HG03066 (cell line): ENCODE measurements around the gene ATP13A3.
"Not testable (repeated sequence)": the region's sequence is repeated elsewhere in the genome, so short reads cannot be mapped to it uniquely, and the experiment has no call there.

Source experiments
- ATAC-seq: cut with Tn5 transposase; IDR thresholded peaks from one replicate; pipeline ENCODE4 v1.9.1; 2021; ENCODE audit warnings: low read depth; ENCODE audit not compliant: unreplicated experiment

ATP13A3 gene

DNA sequence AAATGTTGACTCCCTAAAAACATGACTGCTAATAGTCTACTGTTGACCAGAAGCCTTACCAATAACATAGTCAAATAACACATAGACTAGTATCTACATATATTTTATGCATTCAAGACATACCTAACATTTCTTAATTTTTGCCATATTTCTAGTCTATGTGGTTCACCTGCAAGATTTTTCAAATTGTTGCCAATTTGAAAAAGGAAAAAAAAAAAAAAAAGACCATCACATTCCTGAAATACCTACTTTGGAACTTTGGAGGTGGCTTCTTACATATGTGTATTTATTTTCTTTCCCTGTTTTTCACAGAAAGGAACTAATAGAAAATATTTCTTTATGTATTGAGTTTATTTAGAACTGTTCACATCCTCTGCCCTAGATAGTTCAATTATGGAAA, 13.4 kb upstream of the ATP13A3 start:
- ATAC-seq = no peak

- not testable (repeated sequence) for ATAC-seq
Measured at GRCh38 chr3:194499516-194499915, 12.7 kb upstream of the ATP13A3 start.

GRCh38 chr3:194497799-194498575, 11.2 kb upstream of the ATP13A3 start:
- no peak for ATAC-seq

- ATAC-seq = peak; percentile 71
Measured at GRCh38 chr3:194496217-194496919, 9.6 kb upstream of the ATP13A3 start.

DNA sequence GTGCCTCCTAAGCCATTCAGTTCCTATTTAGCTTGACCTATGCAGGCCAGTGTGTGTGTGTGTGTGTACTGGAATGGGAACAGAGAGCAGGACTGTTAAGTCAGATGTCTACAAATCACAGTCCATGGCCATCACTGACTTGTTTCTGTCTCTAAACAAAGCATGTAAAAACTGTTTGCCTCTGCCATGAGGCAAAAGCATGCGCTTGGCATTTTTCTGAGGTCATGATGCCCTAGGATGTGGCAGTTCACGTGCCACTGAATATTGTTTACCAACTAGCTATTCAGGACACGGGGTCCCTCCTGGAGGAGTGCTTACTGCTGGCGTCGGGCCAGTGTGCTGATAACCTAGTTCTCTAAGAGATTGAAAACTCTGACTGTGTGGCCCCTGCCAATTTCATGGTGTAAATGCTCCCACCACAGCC, 8.2 kb upstream of the ATP13A3 start:
- ATAC-seq = no peak

DNA sequence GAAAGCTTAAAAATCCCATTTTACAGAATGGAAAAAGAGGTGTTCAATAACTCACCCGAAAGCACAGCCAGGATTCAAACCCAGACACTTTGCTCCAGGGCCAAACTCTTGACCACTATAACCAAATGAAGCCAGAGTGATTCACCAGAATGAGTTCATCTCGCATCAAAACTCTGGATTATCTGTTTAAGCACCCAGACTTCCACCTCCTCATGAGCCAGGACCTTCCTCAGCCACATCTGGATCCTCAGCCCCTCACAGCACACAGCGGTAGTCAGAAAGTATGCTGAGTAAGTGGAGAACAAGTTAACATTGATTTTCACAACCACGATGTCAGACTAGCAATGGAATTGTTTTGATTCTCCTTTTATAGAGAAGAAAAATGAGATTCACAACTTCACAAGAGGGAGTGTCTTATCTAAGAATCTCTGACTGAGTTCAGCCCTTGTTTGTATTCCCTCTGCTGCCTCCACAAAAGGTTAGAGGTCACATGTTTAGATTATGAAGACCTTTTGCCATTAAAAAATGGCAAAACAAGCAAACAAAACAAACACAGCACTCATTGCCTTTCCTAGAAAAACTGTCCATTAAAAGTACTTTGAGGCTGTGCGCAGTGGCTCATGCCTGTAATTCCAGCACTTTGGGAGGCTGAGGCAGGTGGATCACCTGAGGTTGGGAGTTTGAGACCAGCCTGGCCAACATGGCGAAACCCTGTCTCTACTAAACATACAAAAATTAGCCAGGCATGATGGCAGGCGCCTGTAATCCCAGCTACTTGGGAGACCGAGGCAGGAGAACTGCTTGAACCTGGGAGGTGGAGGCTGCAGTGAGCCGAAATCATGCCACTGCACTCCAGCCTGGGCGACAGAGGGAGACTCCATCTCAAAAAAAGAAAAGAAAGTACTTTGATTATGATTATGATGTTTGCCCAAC, 7.5 kb upstream of the ATP13A3 start:
- ATAC-seq = not testable (repeated sequence)

GRCh38 chr3:194492001-194492400, 5.2 kb upstream of the ATP13A3 start:
- ATAC-seq = no peak

DNA sequence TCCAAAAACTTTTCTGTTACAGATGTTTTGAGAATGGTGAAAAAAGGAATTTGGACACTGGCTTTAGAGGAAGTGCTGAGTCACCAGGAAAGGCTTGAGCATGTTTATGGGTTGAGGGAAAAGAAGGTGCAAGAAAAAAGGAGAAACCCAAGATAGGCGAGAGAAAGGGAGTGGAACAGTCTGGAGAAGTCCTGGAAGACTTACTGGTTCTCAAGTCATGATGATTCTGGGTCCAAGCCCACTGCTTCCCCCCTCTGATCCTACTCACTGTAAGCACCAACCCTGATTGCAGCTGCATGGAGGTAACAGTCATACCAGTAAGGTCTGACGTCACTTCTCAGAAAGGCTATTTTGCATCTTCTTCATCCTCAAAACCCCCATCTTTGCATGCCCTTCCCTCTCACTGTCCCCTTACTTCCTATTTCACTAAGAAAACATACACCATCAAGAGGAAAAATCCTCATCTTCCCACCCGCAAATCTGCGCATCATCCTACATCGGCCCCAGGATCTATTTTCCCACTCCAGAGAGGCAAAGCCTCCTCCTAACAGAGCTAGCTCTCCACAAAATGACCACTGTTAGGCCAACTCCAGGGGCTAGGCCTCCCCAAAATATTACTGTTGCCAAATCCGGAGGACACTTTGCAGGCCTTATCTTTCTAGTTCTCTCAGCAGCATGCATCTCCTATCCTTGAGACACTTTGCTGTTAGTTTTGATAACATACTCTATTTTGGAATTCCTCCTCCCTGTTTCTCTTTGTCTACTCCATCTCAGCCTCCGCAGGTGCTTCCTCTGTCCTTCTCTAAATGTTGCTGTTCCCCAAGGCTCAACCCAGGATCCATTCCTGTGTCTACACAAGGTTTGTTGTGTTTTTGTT, 3.2 kb upstream of the ATP13A3 start:
- peak; percentile 40 for ATAC-seq

DNA sequence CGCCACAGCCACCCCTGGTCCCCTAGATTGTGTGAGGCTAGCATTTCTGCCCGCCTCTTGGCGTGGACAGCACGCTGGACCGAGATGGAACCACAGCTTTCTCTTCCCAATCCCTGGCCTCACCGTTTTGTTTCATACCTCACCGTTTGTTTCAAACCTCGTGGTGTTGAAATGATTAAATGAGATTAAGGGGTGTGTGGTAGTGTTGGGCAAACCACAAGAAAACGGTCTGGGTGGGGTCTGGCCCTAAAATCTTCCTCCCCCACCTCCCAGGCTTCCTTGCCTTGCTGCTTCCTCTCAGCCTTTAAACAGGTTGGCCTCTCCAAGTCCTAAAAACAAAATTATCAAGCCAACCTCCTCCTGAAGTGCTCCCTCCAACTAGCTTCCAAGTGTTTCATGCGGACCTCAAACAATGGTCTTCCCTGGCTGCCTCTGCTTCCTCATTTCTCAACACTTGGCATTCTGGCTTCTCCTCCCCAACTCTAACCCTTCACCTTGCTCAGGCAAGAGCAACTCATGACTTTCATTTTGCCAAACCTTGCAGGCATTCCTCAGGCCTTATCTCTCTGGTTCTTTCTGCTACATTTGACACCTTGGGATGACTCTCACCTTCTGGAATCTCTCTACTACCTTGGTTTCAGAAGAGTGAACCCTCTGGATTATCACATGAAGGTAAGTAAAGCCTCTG, 1.4 kb upstream of the ATP13A3 start:
- ATAC-seq = no peak

DNA sequence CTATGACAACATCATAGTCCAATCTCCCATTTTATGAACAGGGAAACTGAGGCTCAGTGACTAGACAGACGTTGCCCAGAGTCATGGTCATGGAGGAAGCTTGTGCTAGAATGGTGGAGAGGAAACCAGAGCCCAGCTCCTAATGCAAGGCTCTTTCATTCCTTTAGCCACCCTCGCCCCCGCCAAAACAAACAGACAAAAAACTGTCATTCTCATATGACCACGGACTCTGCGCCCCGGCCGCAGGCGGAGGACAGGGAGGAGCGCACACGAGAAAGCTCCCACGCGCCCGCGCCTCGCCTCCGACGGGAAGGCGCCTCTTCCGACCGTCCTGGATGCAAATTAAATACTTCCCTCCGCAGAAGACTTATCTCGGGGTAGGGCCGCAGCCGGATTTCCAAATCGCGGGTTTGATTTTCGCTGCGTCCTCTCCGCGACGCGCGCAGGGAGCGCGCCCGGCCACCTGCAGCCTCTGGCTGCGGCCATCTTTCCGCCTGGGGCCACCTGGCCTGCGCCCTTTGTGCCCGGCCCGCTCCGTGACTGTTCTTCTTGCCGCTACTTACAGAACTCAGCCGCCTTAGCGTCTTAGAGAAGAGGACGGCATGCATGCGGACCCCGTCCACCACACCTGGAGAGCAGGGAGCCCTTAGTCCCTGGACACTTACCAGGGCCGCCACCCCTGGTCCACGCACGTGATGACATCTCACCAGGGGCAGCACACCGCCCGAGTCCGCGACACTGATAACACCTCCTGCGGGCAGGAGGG, 670 bp upstream of the ATP13A3 start:
- ATAC-seq = peak; percentile 24

GRCh38 chr3:194485881-194486539, 792 bp downstream of the ATP13A3 start:
- ATAC-seq = peak; percentile 20

GRCh38 chr3:194485468-194485880, 1.3 kb downstream of the ATP13A3 start:
- ATAC-seq = no peak

DNA sequence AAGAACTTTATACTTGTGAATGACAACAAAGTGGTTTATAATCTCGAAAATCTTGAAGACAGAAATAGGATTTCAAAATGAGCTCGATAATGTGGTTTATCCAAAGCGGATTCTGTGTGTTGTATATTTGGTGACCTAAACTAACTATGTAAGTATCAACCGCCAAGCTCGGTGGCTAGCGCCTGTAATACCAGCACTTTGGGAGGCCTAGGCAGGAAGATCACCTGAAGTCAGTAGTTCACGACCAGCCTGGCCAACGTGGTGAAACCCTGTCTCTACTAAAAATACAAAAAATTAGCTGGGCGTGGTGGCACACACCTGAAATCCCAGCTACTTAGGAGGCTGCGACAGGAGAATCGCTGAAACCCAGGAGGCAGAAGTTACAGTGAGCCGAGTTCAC, 2.2 kb downstream of the ATP13A3 start:
- no peak for ATAC-seq

DNA sequence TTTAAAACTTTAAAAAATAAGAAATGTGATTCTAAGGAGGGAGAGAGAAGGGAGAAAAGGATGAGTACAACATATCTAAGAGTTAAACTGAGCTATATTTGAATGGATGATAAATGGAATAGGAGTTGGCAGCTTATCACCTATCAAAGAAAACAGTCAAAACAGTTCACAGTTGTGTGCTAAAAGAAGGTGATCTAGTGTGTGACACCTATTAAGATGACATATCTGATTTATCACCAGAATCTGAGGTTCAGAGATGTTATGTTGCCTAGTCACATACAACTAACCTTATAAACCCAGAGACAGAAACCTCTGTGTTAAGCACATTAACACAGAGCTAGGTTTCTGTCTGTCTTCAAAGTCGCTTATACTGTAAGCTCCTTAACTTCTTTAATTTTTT, 3.0 kb downstream of the ATP13A3 start:
- ATAC-seq = no peak

DNA sequence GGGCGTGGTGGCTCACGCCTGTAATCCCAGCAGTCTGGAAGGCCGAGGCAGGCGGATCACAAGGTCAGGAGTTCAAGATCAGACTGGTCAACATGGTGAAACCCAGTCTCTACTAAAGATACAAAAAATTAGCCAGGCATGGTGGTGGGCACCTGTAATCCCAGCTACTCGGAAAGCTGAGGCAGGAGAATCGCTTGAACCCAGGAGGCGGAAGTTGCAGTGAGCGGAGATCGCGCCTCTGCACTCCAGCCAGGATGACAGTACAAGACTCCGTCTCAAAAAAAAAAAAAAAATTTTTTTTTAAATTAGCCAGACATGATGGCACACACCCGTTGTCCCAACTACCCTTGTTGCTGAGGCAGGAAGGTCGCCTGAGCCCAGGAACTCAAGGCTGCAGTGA, 4.0 kb downstream of the ATP13A3 start:
- not testable (repeated sequence) for ATAC-seq

DNA sequence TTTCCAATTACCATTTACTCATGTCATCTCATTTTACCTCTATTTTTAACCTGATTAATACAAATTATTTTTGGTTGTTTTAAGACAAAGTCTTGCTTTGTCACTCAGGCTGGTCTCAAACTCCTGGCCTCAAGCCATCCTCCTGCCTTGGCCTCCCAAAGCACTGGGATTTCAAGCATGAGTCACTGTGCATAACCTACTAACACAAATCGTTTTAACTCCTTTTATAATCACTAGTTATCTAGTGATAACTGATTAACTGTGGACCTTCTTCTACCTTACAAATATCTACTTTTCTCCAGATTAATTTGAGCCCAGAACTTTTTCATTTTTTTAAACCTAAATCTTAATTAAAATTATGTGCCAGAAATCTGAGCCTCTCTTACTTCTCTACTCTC, 4.6 kb downstream of the ATP13A3 start:
- ATAC-seq = no peak

DNA sequence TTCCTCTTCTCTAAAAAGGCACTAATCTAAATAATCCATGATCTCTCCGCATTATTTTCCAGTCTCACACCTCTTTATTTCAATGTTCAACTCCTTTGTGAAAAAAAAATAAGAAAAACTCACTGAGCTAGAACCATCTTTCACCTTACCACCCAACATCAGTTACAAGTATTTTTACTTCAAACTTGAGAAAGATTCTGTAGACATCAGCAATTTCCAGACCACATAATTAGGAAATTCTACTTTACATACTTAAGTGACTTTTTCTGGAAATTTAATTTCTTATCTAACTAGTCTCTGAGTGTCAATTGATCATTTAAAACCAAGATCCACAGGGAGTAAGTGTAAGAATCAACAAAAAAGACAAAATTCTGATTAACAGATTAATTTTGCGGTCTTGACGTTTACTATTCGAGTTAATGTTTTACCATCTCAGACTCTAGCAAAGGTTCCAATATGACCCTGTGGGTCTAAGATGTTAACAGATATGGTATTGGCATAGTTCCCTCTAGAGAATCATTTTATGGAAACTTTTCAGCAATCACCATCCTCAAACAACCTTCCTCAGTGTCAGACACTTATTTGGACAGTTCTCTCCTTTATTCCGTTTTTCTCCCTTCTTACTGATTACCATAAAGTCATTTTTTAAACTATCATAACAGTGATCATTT, 5.1 kb downstream of the ATP13A3 start:
- ATAC-seq = no peak

DNA sequence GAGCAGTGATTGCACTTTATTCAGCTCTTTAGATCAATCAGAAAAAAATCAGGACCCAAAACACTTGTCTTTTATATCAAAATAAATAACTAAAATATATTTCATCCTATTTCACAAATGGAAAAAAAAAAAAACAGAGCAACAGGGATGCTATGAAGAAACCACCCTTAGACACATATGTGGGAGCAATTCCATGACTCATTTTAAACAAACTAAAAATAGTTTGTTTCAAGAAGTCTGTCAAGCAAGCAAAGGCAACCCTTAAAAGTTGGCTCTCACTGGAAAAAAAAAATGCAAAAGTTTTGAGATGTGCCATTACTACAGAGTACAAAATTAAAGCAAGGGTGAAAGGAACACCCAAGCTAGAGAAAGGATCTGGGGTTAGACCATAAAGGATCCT, 5.7 kb downstream of the ATP13A3 start:
- no peak for ATAC-seq
